T1000 (cell line): Measurements from ENCODE around the gene HIKESHI.

ENCODE experiments used
- DNase-seq: peaks from one replicate; lab custom pipeline; 2025; ENCODE audit warnings: mixed read lengths; lab: John Stamatoyannopoulos, UW

The HIKESHI gene

GRCh38 chr11:86374586-86374985 lies 72.5 kb downstream of the HIKESHI start, which contains the start of gene CCDC81:
Gene CCDC81 (plus strand): TSS chr11:86374887. CDS start chr11:86375164, 277 bp downstream.
- no peak for DNase-seq

GRCh38 chr11:86377972-86378371 lies 75.9 kb downstream of the HIKESHI start:
- DNase-seq = no peak

- DNase-seq = no peak
Measured at GRCh38 chr11:86380295-86381059, 78.4 kb downstream of the HIKESHI start.

DNA sequence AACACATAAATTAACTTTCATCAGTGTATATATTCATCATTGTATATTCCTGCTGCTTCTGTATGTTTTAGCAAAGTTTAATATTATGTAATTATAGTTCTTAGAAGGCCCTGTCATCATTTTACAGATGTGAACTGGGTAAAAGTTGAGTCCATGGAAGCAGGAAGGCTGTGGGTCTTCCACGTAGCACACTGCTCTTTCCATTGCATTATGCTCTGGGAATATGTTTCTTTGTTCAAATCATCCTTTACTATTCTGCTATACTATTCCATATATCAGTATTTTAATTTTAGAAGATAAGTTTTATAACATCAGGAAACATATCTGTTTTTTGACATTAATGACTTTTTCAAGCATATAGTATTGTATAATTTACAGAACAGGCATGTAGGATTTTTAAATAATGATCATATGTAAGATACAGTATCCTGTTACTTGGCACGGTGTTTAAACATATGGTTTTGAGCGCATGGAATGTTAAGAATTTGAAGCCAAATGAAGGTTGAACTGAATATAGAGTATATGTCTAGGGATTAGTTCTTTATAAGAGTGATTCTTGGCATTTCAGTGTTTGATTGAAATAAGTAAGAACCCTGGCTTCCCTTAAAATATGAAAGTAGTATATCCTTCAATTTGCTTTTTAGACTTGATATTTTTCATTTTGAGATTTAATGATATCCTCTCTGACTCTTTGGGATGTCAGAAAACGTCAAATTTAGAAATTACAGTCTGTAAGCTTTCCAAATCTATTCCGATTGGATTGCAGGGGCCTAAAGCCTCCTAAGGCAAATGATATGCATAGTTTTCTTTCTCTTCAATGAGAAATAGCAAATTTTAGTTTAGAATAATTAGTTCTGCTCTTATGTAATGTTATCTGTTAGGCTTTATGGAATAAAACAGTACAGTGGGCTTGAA lies 81.3 kb downstream of the HIKESHI start:
- DNase-seq = no peak

- no peak for DNase-seq
Measured at GRCh38 chr11:86386283-86386682, 84.2 kb downstream of the HIKESHI start.

GRCh38 chr11:86386746-86387145 lies 84.7 kb downstream of the HIKESHI start:
- no peak for DNase-seq

DNA sequence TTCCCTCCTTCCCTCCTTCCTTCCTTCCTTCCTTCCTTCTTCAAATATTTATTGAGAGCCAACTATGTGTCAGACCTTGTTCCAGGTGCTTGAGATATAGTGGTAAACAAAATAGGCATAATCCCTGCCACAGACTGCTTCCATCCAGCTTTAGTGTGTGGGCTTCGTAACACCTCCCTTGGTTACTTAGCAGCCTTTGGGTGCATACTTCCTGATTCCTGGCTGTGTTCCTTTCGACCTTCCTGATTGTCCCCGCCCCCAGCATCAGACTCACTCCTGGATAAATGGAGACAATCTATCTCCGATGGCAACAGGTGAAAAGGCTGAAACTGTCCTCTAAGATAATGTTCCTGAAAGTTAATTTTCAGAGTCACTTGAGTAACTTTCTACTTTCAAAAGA lies 86.2 kb downstream of the HIKESHI start:
- no peak for DNase-seq

GRCh38 chr11:86390487-86390886 lies 88.4 kb downstream of the HIKESHI start:
- no peak for DNase-seq

GRCh38 chr11:86395061-86395551 lies 93.1 kb downstream of the HIKESHI start:
- no peak for DNase-seq
